ENCODE results near the gene MPDZ.

Gene MPDZ

GRCh38 chr9:13070612-13071595 is 208.6 kb downstream of the MPDZ start:
- no peak for DNase-seq

- no peak for DNase-seq
Observed at GRCh38 chr9:13069498-13069897, 210.0 kb downstream of the MPDZ start.

- DNase-seq = no peak
Observed at GRCh38 chr9:13064676-13065075, 214.8 kb downstream of the MPDZ start.

GRCh38 chr9:13063880-13064459 is 215.5 kb downstream of the MPDZ start:
- no peak for DNase-seq

GRCh38 chr9:13061390-13061789 is 218.1 kb downstream of the MPDZ start:
- DNase-seq = no peak
